Activated gamma-delta T cell (primary cell): Measurements from ENCODE around the gene POU3F1.
"Not testable (repeated sequence)": the region's sequence is repeated elsewhere in the genome, so short reads cannot be mapped to it uniquely, and the experiment has no call there.

Source experiments
- DNase-seq: peaks from one replicate; lab custom pipeline; 2025; lab: John Stamatoyannopoulos, UW

POU3F1 gene

GRCh38 chr1:38047603-38048141 lies 1.1 kb upstream of the POU3F1 start:
- no peak for DNase-seq

- peak; percentile 83 for DNase-seq
Measured at GRCh38 chr1:38046884-38047602, 450 bp upstream of the POU3F1 start.

- DNase-seq = no peak
Measured at GRCh38 chr1:38045401-38046332, 926 bp downstream of the POU3F1 start.

DNA sequence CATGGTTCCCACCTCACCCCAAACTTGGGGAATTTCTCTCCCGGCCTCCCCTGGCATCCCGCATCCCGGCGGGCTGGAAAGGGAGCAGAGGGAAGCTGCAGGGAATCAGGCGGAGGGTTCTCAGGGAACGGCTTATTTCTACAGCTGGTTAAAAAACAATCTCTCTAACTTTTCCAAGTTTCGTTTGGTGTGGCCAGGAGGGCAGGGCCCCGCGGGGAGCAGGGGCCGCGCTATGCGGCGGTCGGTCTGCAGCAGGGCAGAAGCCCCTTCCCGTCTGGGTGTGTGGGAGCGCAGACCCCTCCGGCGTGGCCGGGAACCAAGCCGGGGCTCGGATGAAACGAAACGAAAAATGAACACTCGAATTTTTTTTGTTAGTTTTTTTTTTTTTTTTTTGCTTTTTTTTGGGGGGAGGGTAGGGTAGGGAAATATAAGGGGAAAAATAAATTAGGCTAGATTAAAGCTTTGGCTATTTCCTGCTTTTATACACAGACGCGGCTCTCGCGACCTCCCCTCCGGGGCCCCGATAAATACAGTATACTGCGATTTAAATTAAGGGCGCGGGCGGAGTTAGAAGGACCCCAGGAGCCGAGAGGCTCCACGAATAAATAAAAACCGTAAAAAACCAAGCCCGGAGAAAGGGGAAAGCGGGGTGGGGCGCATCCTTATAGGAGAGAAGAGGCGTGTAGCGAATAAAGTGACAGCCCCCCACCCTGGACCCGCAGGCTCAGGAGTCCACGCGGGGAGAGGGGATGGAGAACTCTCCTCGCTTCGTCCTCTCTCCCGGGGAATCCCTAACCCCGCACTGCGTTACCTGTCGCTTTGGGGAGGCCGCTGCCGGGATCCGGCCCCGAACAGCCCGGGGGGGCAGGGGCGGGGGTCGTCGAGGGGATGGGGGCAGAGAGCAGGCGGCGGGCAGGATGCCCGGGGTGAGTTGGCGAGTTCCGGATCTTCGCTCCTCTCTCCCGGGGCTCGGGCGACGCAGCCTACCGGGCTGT lies 2.1 kb downstream of the POU3F1 start:
- DNase-seq = no peak

DNA sequence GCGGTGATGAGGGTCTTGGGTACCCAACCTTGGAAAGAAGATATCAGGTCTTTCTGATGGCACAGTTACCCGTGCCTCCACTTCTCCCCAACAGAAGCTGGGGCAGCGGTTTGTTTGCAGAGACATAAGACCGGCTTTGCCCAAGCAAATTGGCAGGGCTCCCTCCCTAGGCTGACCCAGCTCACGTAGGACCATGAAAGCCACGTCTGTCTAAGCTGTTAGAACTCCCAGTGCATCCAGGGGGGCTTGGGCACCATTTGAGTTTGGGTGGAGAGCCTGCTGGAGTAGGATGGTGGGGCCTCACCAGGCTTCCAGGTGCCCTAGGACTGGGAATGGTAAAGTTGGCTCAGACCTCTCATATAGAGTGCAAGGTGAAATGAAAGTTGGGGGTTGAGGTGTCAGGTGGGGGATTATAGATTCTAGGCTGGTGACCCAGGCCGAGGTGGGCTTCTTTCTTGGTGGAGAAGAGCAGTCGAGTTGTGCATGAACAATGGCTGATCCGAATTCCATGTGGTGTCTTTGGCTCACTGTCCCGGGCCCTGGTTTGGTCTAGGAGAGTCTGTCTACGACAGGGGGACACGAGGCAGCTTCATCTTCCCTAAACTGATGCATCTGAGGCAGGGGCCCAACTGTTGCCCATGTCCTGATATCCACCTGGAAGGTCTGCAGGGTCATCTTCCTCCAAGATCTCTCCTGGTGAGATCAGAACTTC lies 3.4 kb downstream of the POU3F1 start:
- no peak for DNase-seq

- no peak for DNase-seq
Measured at GRCh38 chr1:38041936-38042834, 4.4 kb downstream of the POU3F1 start.

GRCh38 chr1:38039331-38040088 lies 7.1 kb downstream of the POU3F1 start:
- no peak for DNase-seq

DNA sequence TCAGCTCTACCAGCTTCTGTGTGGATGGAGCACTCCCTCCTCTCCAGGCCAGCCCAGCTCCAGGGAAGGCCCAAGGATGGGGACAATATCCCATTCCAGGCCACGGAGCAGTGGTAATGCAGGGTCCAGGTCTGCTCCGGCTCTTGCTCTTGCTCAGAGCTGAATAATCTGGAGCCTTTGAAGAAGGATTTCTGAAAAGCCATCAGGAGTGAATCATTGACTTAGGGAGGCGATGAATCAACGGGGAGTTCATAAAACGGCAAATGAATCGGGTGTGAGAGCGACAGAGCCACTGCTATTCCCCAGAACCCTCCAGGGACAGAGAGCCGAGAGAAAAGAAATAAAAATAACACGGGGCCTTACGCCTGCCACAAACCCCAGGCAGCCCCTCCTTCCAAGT lies 7.7 kb downstream of the POU3F1 start:
- DNase-seq = no peak

DNA sequence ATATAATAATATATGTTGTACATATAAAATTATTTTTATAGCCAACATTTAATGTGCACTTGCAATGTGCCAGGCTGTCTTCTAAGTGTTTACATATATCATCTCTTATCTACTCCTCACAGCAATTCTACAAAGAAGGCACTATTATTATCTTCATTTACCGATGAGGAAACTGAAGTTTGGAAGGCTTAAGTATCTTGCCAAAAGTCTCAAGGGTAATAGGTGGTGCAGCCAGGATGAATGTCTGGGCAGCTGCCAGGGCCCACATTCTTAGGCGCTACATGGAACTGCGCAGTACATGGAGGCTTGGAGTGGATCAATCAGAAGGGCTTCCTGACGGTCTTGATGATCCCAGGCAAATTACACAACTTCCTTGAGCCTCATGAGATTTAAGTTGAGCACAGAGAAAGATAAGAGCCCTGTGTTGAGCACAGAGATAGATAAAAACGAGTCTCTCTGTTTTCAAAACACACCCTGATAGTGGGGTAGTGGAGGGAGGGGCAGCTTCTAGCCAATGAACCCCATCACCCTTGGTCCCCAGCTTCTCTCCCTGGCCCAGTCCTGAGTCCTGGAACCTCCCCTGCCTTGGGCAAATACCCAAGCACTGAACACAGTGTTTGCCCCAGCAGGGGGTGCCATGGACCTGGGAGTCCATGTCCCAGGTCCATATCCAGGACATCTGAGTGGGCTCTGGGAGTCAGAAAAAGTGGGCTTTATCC lies 9.2 kb downstream of the POU3F1 start:
- no peak for DNase-seq

DNA sequence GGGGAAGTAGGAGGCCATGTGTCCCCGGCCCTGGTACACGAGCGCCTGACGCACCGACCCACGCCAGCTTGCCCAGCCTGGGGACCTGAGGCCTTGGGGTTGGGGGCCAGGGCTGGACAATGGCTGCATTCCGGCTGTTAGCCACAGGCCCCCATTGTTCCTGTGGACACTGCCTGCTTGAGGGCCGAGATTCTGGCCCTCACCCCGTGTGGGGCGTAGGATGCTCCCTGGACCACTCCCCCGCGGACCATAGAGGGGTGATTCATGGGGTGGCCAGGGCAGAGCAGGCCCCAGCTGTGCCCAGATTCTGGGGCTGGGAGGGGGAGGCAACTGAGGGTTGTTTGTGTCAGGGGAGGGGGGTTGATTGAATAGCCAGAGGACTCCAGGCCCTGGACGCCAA lies 11.7 kb downstream of the POU3F1 start:
- DNase-seq = no peak

DNA sequence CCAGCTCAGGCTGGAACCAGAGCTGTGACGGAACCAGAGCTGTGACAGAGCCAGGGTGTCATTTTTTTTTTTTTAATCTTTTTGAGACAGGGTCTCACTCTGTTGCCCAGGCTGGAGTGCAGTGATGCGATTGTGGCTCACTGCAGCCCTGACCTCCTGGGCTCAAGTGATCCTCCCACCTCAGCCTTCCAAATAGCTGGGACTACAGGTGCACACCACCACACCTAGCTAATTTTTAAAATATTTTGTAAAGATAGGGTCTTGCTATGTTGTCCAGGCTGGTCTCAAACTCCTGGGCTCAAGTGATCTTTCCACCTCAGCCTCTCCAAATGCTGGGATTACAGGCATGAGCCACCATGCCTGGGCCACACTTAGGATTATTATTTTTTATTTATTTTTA lies 13.6 kb downstream of the POU3F1 start:
- not testable (repeated sequence) for DNase-seq

- no peak for DNase-seq
Measured at GRCh38 chr1:38031513-38031866, 15.1 kb downstream of the POU3F1 start.

GRCh38 chr1:38030596-38031512 lies 15.7 kb downstream of the POU3F1 start:
- no peak for DNase-seq

DNA sequence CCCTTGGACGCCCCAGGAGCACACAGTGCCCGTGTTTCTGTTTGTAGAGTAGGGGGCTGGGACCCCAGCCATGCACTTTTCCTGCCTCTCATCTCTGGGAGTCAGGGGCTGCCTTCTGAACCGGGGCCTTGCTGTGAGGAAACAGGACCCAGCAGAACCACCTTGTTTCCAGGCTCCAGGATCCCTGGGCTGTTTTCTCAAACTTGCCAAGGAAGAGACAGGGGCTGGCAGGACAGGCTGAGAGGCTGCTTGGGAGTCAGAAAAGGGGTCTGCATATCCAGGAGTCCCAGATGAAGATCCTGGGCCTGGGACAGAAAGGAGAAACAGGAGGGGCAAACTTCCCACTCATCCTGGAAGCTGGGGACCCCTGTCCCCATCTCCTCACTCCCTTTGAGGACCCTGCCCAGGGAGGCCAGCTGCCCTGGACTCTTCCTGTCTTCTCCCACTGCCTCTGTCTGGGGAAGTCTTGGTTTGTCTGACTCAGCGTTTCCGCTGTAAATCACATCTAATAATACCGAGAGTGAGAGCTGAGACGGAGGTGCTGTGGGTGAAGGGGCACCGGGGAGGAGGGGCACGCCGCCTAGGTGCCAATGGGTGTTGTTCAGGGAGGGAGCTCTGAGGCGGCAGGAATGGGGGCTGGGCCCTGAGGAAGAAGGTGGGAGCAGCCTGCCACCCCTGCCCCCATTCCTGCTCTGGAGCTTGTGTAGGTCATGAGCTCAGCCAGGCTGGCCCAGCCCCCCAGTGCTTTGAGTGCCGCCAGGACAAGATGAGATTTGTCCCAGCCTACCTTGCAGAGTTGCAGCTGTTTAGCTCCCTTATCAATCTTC lies 16.7 kb downstream of the POU3F1 start:
- no peak for DNase-seq

- DNase-seq = no peak
Measured at GRCh38 chr1:38029081-38029681, 17.4 kb downstream of the POU3F1 start.

GRCh38 chr1:38028671-38029070 lies 17.9 kb downstream of the POU3F1 start:
- DNase-seq = no peak
